CD4-positive, alpha-beta T cell treated with Interleukin-6 for 4 hours (primary cell): ENCODE data around the gene SEC22A.

Source experiments
- DNase-seq: peaks from one replicate; pipeline ENCODE4 v3.0.0-alpha.2; 2020; ENCODE audit warnings: mixed read lengths

Gene SEC22A, protein sequence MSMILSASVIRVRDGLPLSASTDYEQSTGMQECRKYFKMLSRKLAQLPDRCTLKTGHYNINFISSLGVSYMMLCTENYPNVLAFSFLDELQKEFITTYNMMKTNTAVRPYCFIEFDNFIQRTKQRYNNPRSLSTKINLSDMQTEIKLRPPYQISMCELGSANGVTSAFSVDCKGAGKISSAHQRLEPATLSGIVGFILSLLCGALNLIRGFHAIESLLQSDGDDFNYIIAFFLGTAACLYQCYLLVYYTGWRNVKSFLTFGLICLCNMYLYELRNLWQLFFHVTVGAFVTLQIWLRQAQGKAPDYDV

DNA sequence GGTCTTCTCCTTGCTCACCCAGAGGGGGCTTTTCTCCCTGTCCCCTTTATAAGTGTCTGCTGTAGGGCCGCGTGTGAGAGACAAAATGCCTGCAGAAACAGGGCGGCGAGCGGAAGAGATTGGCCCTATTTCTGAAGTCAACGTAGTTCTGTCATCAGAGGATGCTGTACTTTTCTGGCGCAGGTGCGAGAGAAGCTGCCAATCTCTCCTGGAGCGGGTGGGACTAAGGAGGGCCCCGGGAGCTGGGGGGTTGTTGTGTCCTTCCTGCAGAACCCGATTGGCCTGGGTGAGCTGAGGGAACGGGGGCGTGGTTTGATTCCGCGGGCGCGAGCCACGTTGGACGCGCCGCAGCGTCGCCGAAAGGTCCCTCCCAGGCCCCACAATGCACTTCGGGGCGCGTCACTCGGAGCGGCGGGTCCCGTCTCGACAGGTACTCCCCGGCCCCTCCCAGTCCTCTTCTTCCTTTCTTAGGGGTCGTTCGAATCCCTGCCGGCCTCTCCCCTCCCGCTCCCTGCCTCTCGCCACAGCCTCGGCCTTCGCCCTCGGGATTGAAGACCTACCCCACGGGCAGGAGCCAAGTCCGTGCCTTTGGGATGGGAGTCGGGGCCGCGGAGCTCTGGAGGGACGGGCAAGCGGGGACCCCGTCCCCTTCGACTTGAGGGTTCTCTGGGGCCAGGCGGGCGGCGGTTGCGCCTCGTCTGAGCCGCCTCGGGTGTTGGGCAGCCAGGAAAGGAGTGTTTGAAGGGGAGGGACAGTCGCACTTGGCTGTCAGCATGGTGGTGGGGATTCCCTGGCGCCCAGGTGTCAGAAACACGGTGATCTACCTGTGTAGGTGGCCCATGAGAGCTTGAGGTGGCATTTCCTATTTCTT is at the start of gene SEC22A:
Gene SEC22A, plus strand, starts transcription at position 387 of the 871 bp plus-strand sequence. CDS start 7,275 bp downstream, outside the sequence.
- peak; percentile 98 for DNase-seq

GRCh38 chr3:123152687-123153086 is 49.1 kb upstream of the SEC22A start:
- no peak for DNase-seq

GRCh38 chr3:123153125-123154019 is 48.4 kb upstream of the SEC22A start:
- DNase-seq, result no peak

- no peak for DNase-seq
These were observed 47.4 kb upstream of the SEC22A start for GRCh38 chr3:123154020-123154985.

- no peak for DNase-seq
These were observed 46.2 kb upstream of the SEC22A start for GRCh38 chr3:123155471-123156011.

DNA sequence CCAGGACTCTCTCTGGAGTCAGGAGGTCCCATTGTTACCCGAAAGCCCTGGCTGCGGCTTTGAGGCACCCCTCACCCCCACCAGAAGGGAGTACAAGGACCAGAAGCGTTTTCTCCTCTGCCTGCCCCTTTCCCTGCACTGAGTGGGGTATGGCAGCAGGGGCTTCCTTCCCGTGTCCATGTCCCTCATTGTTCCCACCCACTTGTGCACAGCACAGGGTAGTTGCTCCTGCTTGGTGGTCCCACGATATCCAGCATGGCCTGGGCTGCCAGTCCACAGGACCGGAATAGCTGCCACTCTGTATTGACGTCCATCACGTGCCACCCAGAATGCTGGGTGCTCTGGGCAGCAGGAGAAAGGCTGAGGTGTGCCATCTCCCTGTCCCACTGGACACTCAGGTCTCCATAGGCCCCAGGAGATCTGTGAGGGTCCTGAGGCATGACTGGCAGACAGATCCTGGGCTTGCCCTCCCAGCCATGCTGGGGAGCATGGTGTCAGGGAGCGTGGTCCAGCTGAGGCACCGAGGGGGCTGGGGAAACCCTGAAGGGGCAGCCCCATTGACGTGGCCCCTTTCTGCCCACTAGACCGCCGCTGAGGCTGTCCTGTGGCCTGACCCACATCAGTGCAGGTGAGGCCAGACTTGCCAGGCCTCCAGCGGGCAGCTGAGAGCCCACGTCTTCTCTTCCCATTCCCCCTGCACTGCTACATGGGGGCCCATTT is 45.3 kb upstream of the SEC22A start:
- DNase-seq, result no peak

GRCh38 chr3:123157209-123157597 is 44.5 kb upstream of the SEC22A start:
- no peak for DNase-seq

DNA sequence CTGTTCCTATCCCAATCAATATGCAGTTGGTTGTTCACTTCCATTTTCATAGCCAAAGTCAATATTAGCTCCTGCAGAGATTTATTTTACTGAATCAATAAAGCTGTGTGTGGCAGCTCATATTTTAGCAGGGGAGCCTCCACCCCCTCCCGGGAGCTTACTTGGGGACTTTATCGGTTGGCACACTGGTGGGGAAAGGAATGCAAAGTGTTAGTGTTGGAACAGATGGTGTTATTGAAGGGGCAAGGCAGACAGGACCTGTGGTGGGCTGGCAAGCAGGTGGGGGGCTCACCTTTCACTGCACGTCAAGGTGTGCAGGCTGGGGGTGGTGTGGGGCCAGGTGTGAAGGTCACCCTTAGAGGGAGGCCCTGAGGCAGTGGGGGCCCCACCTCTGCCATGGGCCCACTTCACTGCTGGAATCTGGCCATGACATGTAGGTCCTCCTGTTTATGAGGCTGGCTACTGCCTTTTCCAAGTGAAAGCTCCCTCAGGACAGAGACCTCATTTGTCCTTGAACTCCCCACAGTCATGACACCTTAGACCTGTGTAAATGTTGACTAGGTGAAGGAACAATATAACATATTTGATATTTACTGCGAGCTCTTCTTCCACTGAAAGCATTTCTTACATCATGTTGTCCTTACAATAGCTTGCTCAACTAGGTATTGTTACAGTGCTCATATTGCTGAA is 44.0 kb upstream of the SEC22A start:
- no peak for DNase-seq

DNA sequence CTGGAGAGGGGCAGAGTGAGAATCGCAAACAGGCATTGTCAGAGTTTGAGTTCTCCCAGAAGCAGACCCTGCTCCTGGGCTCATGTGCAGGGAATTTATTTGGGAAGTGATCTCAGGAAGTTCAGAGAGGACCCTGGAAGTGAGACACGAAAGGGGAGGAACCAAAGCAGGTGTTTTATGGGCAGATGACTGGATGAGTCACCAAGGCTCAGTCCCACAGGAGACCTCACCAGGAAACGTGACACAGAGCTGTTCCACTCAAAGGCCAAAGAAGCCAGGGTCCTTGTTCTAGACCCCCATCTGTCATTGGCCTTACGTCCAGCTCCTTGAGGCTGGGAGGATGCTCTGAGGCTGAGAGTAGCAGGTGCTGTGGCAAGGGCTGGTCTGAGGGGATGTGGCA is 43.4 kb upstream of the SEC22A start:
- no peak for DNase-seq

DNA sequence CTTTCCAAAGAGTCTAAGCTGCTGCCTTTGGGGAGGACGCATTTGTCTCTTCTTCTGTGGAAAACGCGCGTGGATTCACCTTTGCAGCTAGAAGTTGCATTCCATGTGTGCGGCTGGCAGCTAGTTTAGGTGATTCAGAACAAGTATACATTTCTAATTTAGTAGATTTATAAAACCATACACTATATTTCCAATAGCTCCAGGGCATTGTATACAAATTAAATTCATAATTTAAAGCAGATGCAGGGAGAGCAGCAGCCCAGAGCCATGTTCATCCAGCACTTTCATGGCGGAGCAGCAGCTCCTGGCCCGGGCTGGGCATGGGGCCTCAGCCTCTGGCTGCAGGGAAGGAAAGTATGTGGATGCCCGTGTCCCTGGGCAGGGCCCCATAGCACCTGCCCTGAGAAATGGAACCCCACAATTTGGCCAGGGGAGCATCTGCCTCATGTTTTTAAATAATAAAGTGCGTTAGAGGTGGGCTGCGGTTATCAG is 42.8 kb upstream of the SEC22A start:
- DNase-seq, result no peak

GRCh38 chr3:123159926-123160635 is 41.7 kb upstream of the SEC22A start:
- no peak for DNase-seq

DNA sequence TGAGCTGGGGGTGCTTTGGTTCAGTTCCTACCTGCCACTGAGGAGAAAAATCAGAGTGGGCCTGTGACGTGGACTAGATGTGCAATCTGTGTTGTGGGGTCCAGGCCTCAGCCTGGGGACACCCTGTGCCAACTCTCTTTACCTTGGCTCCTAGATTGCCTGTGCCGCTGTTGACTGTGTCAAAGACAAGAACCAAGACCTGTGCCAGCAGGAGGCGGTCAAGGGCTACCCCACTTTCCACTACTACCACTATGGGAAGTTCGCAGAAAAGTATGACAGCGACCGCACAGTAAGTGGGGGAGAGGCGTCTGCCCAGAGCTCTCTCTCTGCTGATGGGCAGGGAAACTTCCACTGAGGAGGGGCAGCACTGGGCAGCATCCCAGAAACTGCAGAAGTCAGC is 40.6 kb upstream of the SEC22A start:
- DNase-seq, result no peak

- no peak for DNase-seq
These were observed 38.6 kb upstream of the SEC22A start for GRCh38 chr3:123163141-123163540.

DNA sequence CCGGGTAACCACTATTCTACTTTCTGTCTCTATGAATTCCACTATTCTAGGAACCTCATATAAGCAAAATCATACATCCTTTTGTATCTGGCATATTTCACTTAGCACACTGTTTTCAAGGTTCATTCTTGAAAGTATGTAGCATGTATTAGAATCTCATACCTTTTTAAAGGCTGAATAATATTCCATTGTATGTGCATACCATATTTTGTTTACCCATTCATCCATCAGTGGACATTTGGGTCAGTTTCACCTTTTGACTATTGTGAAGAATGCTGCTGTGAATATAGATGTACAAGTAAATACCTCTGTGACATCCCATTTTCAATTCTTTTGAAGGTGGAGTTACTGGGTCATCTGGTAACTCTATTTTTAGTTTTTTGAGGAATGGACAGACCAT is 36.6 kb upstream of the SEC22A start:
- no peak for DNase-seq

DNA sequence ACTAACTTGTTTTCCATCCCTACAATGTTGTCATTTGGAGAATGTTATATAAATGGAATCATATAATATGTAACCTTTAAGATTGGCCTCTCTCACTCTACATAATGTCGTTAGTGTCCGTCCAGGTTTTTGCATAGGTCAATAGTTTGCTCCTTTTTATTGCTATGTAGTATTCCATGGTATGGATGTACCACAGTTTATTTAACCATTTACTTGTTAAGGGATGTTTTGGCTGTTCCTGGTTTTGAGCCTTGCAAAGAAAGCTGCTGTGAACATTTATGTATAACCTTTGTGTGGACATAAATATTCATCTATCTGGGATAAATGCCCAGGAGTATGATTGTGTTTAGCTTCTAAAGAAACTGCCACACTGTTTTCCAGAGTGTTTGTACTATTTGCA is 34.1 kb upstream of the SEC22A start:
- DNase-seq, result no peak

DNA sequence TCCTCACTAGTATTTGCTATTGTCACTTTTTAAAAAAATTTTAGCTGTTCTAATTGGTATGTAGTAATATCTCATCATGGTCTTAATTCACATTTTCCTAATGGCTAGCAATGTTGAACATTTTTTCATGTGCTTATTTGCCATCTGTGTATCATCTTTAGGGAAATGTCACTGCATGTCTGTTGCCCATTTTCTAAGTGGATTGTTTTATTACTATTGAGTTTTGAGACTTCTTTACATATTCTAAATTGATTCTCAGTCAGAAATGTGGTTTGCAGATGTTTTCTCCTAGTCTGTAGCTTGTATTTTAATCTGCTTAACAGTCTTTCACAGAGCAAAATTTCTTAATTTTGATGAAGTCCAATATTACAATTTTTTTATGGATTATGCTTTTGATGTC is 33.6 kb upstream of the SEC22A start:
- DNase-seq, result no peak

GRCh38 chr3:123168605-123169004 is 33.1 kb upstream of the SEC22A start:
- no peak for DNase-seq

DNA sequence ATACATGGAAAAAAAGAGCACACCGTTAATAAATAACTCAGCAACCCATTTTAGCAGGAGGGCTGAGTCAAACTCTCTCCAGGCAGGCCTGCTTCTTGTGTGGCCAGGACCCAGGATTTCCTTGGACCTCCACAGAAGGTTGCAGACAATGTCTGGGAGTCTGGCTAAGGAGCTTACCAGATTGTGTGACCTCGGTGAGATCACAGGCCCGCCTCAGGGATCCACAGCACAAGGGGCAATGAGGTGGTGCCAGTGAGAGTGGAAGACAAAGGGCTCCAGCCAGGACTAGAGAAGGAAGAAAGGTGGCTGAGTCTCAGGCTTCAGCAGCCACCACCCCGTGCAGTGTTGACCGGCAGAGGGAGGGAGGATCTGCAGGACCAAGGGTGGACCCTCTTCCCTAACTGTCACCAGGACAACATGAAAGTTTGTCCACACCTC is 32.2 kb upstream of the SEC22A start:
- DNase-seq, result no peak

- DNase-seq, result no peak
These were observed 31.8 kb upstream of the SEC22A start for GRCh38 chr3:123169930-123170329.
